HCT116 (cell line): ENCODE data around the gene OPN1MW3.
"Not testable (repeated sequence)": the region's sequence is repeated elsewhere in the genome, so short reads cannot be mapped to it uniquely, and the experiment has no call there.

Experiments used
- CBX3 ChIP-seq: IDR thresholded peaks from 2 replicates; pipeline ENCODE4 v1.6.1; 2012; ENCODE audit warnings: low read depth
- EZH2 ChIP-seq: fragments of 200-600 bp; sonication (generic); IDR thresholded peaks from 2 replicates; pipeline ENCODE4 v1.6.1; 2017; ENCODE audit warnings: antibody characterized with exemption, mixed run types
- EZH2phosphoT487 ChIP-seq: fragments of 200-600 bp; IDR thresholded peaks from 2 replicates; pipeline ENCODE4 v1.6.1; 2018; ENCODE audit warnings: antibody characterized with exemption, borderline replicate concordance
- POLR2A ChIP-seq: IDR thresholded peaks from 2 replicates; pipeline ENCODE4 v1.7.0; 2011; ENCODE audit warnings: borderline replicate concordance; ENCODE audit not compliant: insufficient read depth, insufficient read length; ENCODE audit errors: extremely low read depth
- SRF ChIP-seq: IDR thresholded peaks from 2 replicates; pipeline ENCODE4 v1.6.1; 2012; ENCODE audit warnings: low read depth
- TF ChIP-seq, protein P1 (sequence below), 3 experiments: fragments of 200-600 bp in 1 of 3; sonication (generic) in 1 of 3; IDR thresholded peaks in 2 of 3; conservative IDR thresholded peaks in 1 of 3; 2 replicates each; pipeline ENCODE4 v1.5.1; 2012 to 2017; ENCODE audit warnings: low read depth in 2 of 3, low read length in 2 of 3, antibody characterized with exemption in 1 of 3, borderline replicate concordance in 1 of 3, control low read depth in 1 of 3, mild to moderate bottlenecking in 1 of 3, mixed read lengths in 1 of 3, mixed run types in 1 of 3, moderate library complexity in 1 of 3; ENCODE audit not compliant: insufficient read depth in 1 of 3
- TF ChIP-seq, protein P2 (sequence below): IDR thresholded peaks from 2 replicates; pipeline ENCODE4 v1.6.1; 2012; ENCODE audit warnings: low read depth

DNA sequence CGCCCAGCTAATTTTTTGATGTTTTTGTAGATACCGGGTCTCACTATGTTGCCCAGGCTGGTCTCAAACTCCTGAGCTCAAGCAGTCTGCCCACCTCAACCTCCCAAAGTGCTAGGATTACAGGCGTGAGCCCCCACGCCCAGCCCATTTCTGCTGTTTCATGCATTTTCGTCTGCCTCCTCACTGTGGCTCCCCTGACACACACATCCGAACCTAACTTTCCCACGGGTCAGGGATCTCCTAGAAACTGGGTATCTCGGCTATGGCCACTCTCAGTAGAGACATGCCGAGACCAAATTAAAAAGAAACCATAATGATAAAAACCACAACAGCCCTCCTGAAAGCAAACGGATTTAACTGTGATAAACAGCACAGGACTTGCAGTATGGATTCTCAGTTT, 9.3 kb upstream of the OPN1MW3 start:
- TF ChIP-seq, protein P1, sequence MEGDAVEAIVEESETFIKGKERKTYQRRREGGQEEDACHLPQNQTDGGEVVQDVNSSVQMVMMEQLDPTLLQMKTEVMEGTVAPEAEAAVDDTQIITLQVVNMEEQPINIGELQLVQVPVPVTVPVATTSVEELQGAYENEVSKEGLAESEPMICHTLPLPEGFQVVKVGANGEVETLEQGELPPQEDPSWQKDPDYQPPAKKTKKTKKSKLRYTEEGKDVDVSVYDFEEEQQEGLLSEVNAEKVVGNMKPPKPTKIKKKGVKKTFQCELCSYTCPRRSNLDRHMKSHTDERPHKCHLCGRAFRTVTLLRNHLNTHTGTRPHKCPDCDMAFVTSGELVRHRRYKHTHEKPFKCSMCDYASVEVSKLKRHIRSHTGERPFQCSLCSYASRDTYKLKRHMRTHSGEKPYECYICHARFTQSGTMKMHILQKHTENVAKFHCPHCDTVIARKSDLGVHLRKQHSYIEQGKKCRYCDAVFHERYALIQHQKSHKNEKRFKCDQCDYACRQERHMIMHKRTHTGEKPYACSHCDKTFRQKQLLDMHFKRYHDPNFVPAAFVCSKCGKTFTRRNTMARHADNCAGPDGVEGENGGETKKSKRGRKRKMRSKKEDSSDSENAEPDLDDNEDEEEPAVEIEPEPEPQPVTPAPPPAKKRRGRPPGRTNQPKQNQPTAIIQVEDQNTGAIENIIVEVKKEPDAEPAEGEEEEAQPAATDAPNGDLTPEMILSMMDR (IDR thresholded peaks at IDR 0.05 in 2 of 3, conservative IDR thresholded peaks at IDR 0.05 in 1 of 3; ENCODE audit: borderline replicate concordance in 1 of 3, insufficient read depth in 1 of 3, low read depth in 2 of 3, low read length in 2 of 3) = not testable (repeated sequence)
- not testable (repeated sequence) for TF ChIP-seq POLR2A, SRF, EZH2, EZH2phosphoT487, CBX3
- TF ChIP-seq, protein P2, sequence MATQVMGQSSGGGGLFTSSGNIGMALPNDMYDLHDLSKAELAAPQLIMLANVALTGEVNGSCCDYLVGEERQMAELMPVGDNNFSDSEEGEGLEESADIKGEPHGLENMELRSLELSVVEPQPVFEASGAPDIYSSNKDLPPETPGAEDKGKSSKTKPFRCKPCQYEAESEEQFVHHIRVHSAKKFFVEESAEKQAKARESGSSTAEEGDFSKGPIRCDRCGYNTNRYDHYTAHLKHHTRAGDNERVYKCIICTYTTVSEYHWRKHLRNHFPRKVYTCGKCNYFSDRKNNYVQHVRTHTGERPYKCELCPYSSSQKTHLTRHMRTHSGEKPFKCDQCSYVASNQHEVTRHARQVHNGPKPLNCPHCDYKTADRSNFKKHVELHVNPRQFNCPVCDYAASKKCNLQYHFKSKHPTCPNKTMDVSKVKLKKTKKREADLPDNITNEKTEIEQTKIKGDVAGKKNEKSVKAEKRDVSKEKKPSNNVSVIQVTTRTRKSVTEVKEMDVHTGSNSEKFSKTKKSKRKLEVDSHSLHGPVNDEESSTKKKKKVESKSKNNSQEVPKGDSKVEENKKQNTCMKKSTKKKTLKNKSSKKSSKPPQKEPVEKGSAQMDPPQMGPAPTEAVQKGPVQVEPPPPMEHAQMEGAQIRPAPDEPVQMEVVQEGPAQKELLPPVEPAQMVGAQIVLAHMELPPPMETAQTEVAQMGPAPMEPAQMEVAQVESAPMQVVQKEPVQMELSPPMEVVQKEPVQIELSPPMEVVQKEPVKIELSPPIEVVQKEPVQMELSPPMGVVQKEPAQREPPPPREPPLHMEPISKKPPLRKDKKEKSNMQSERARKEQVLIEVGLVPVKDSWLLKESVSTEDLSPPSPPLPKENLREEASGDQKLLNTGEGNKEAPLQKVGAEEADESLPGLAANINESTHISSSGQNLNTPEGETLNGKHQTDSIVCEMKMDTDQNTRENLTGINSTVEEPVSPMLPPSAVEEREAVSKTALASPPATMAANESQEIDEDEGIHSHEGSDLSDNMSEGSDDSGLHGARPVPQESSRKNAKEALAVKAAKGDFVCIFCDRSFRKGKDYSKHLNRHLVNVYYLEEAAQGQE = not testable (repeated sequence)
